H9 (cell line): ENCODE measurements around the gene ASTN2. TPM values are rescaled to one million over a fixed set of nuclear protein-coding genes. Genes with fewer than 3 reads are reported as not detected.

Experiments used
- DNase-seq: peaks from one replicate; pipeline ENCODE4 v3.0.0-alpha.2; 2017
- H2AFZ ChIP-seq: one replicate; pipeline ENCODE4 v1.6.1; 2013; ENCODE audit warnings: mild to moderate bottlenecking, low read length, control low read depth, moderate library complexity
- H2AK5ac ChIP-seq: 2 replicates; pipeline ENCODE4 v1.6.1; 2013; ENCODE audit warnings: low read length, control low read depth, mixed read lengths; ENCODE audit not compliant: insufficient read length
- H2BK120ac ChIP-seq: one replicate; pipeline ENCODE4 v1.6.1; 2013; ENCODE audit warnings: low read depth, mild to moderate bottlenecking, low read length, control low read depth, inconsistent platforms; ENCODE audit not compliant: poor library complexity, severe bottlenecking
- H2BK12ac ChIP-seq: 2 replicates; pipeline ENCODE4 v1.6.1; 2013; ENCODE audit warnings: low read length, control low read depth, mixed read lengths, low read depth; ENCODE audit not compliant: insufficient read length
- H2BK15ac ChIP-seq: 2 replicates; pipeline ENCODE4 v1.6.1; 2013; ENCODE audit warnings: low read depth, low read length, control low read depth
- H2BK20ac ChIP-seq: one replicate; pipeline ENCODE4 v1.6.1; 2013; ENCODE audit warnings: low read depth, mild to moderate bottlenecking, low read length, control low read depth, inconsistent platforms; ENCODE audit not compliant: poor library complexity, severe bottlenecking
- H2BK5ac ChIP-seq: 2 replicates; pipeline ENCODE4 v1.6.1; 2013; ENCODE audit warnings: low read length, control low read depth, mixed read lengths; ENCODE audit not compliant: insufficient read length
- H3K14ac ChIP-seq: 2 replicates; pipeline ENCODE4 v1.6.1; 2013; ENCODE audit warnings: low read length, control low read depth; ENCODE audit not compliant: insufficient read depth
- H3K18ac ChIP-seq: 2 replicates; pipeline ENCODE4 v1.6.1; 2013; ENCODE audit warnings: low read depth, mild to moderate bottlenecking, mixed read lengths, low read length, control low read depth; ENCODE audit not compliant: insufficient read length
- H3K23ac ChIP-seq: 2 replicates; pipeline ENCODE4 v1.6.1; 2013; ENCODE audit warnings: low read length, control low read depth, mixed read lengths, low read depth; ENCODE audit not compliant: insufficient read length
- H3K23me2 ChIP-seq: 2 replicates; pipeline ENCODE4 v1.6.1; 2013; ENCODE audit warnings: low read depth, mild to moderate bottlenecking, mixed read lengths, low read length, control low read depth; ENCODE audit not compliant: insufficient read length, poor library complexity, severe bottlenecking
- H3K27ac ChIP-seq: 2 replicates; pipeline ENCODE4 v1.5.1; 2013; ENCODE audit warnings: low read length, control low read depth, mixed read lengths, low read depth; ENCODE audit not compliant: insufficient read length
- H3K27me3 ChIP-seq: 2 replicates; pipeline ENCODE4 v1.6.1; 2013; ENCODE audit warnings: low read length, control low read depth, inconsistent platforms; ENCODE audit not compliant: insufficient read depth
- H3K4ac ChIP-seq: 2 replicates; pipeline ENCODE4 v1.6.1; 2013; ENCODE audit warnings: low read depth, mild to moderate bottlenecking, control low read depth, inconsistent platforms, low read length, moderate library complexity
- H3K4me1 ChIP-seq: 2 replicates; pipeline ENCODE4 v1.6.1; 2013; ENCODE audit warnings: low read length, control low read depth, inconsistent platforms; ENCODE audit not compliant: insufficient read depth
- H3K4me2 ChIP-seq: 2 replicates; pipeline ENCODE4 v1.6.1; 2013; ENCODE audit warnings: low read length, control low read depth, mixed read lengths; ENCODE audit not compliant: insufficient read length, insufficient read depth
- H3K56ac ChIP-seq: 2 replicates; pipeline ENCODE4 v1.6.1; 2013; ENCODE audit warnings: low read depth, mild to moderate bottlenecking, mixed read lengths, low read length, control low read depth; ENCODE audit not compliant: insufficient read length
- H3K79me1 ChIP-seq: 2 replicates; pipeline ENCODE4 v1.6.1; 2013; ENCODE audit warnings: low read depth, mild to moderate bottlenecking, moderate library complexity, low read length, control low read depth, inconsistent platforms; ENCODE audit not compliant: insufficient read depth, poor library complexity, severe bottlenecking
- H3K79me2 ChIP-seq: 2 replicates; pipeline ENCODE4 v1.6.1; 2013; ENCODE audit warnings: low read length, control low read depth, inconsistent platforms; ENCODE audit not compliant: insufficient read depth
- H3K9ac ChIP-seq: 2 replicates; pipeline ENCODE4 v1.6.1; 2013; ENCODE audit warnings: low read length, control low read depth, mixed read lengths; ENCODE audit not compliant: insufficient read length; ENCODE audit errors: extremely low read depth
- H3K9me3 ChIP-seq: one replicate; pipeline ENCODE4 v1.6.1; 2013; ENCODE audit warnings: low read depth, low read length, inconsistent platforms; ENCODE audit not compliant: control insufficient read depth
- H3T11ph ChIP-seq: one replicate; pipeline ENCODE4 v1.6.1; 2013; ENCODE audit warnings: mild to moderate bottlenecking, low read length, control low read depth, inconsistent platforms
- H4K20me1 ChIP-seq: one replicate; pipeline ENCODE4 v1.6.1; 2013; ENCODE audit not compliant: control insufficient read depth, insufficient read length, insufficient read depth
- H4K5ac ChIP-seq: 2 replicates; pipeline ENCODE4 v1.6.1; 2013; ENCODE audit warnings: low read depth, mild to moderate bottlenecking, mixed read lengths, low read length, control low read depth; ENCODE audit not compliant: insufficient read length
- H4K8ac ChIP-seq: replicated peaks from 2 replicates; pipeline ENCODE4 v1.6.1; 2013; ENCODE audit warnings: low read length, control low read depth, mixed read lengths, low read depth; ENCODE audit not compliant: insufficient read length
- H4K91ac ChIP-seq: 2 replicates; pipeline ENCODE4 v1.6.1; 2013; ENCODE audit warnings: low read depth, mild to moderate bottlenecking, moderate library complexity, mixed read lengths, low read length, control low read depth; ENCODE audit not compliant: insufficient read length
- H3K27ac Mint-ChIP-seq, 3 experiments: 2 replicates in 2 of 3; 3 replicates in 1 of 3; pipeline ENCODE4 v1.8.0; 2020 to 2021; ENCODE audit warnings: mixed read lengths in 3 of 3, mild to moderate bottlenecking in 1 of 3, moderate library complexity in 1 of 3
- H3K27me3 Mint-ChIP-seq: 2 replicates; pipeline ENCODE4 v1.8.0; 2021; ENCODE audit warnings: low read depth, mild to moderate bottlenecking, moderate library complexity, mixed read lengths
- H3K36me3 Mint-ChIP-seq, 3 experiments: 2 replicates in 2 of 3; 3 replicates in 1 of 3; pipeline ENCODE4 v1.8.0; 2020 to 2021; ENCODE audit warnings: low read depth in 3 of 3, mixed read lengths in 3 of 3; ENCODE audit not compliant: insufficient read depth in 1 of 3
- H3K4me1 Mint-ChIP-seq, 2 experiments: 2 replicates each; pipeline ENCODE4 v1.8.0; 2020; ENCODE audit warnings: mixed read lengths in 2 of 2
- H3K4me3 Mint-ChIP-seq, 2 experiments: 2 replicates in 1 of 2; 3 replicates in 1 of 2; pipeline ENCODE4 v1.8.0; 2020 to 2021; ENCODE audit warnings: mild to moderate bottlenecking in 2 of 2, mixed read lengths in 2 of 2, moderate library complexity in 1 of 2
- H3K9me3 Mint-ChIP-seq, 2 experiments: 2 replicates in 1 of 2; 3 replicates in 1 of 2; pipeline ENCODE4 v1.8.0; 2020; ENCODE audit warnings: mild to moderate bottlenecking in 2 of 2, mixed read lengths in 2 of 2, moderate library complexity in 1 of 2
- CTCF ChIP-seq: fragments of 200-600 bp; sonication (generic); conservative IDR thresholded peaks from 3 replicates; pipeline ENCODE4 v1.8.0; 2021; ENCODE audit warnings: antibody characterized with exemption, mild to moderate bottlenecking
- WGBS: extraction: QIAGEN DNeasy Blood & Tissue Kit; methylation state at CpG from one replicate; pipeline ENCODE4 v1.1.7; 2013; ENCODE audit warnings: missing lambda C conversion rate, low lambda C conversion rate, mixed read lengths; ENCODE audit not compliant: insufficient read length; ENCODE audit errors: extremely low coverage; 5-methylcytosine and 5-hydroxymethylcytosine counted together
- total RNA-seq: library from RNA; stranded (reverse); gene quantifications from 2 replicates; pipeline ENCODE4 v1.2.1, GENCODE V29; 2021

ASTN2 gene
- total RNA-seq, 1 experiment from 2014 or later: 9.7 TPM

- Mint-ChIP-seq H3K4me1 (peaks cover 8 to 11% of the 10 kb centered on the region in 2 experiments), H3K36me3 (no peaks in the 10 kb centered on the region), H3K27ac (no peak overlapping the region), H3K27me3 (no peaks in the 10 kb centered on the region), H3K9me3 (no peaks in the 10 kb centered on the region), H3K4me3 (no peak overlapping the region)
- no peak for DNase-seq
- H2AK5ac ChIP-seq: no peak overlapping the region
- no peak overlapping the region for H3K14ac ChIP-seq
- H3T11ph ChIP-seq: no peak overlapping the region
- no peak for TF ChIP-seq CTCF
- no peak overlapping the region for H4K91ac ChIP-seq
- H4K8ac ChIP-seq: no peak overlapping the region
- H4K20me1 ChIP-seq: no peaks in the 10 kb centered on the region
- H3K18ac ChIP-seq: no peak overlapping the region
- no peaks in the 10 kb centered on the region for H3K23me2 ChIP-seq
- no peaks in the 10 kb centered on the region for H3K27me3 ChIP-seq
- no peak overlapping the region for H3K9ac ChIP-seq
- no peaks in the 10 kb centered on the region for H3K9me3 ChIP-seq
- H3K4me1 ChIP-seq: no peaks in the 10 kb centered on the region; the same call in 1 of the 2 replicates
- WGBS: no CpG with 5 or more reads among the region's 4 CpGs
- H3K79me1 ChIP-seq: no peaks in the 10 kb centered on the region
- H2BK120ac ChIP-seq: no peak overlapping the region
- no peak overlapping the region for H3K23ac ChIP-seq
- no peak overlapping the region for H3K27ac ChIP-seq
- no peak overlapping the region for H3K4me2 ChIP-seq
- no peak overlapping the region for H2BK15ac ChIP-seq
- no peaks in the 10 kb centered on the region for H3K79me2 ChIP-seq
- H3K4ac ChIP-seq: no peak overlapping the region
- H2BK20ac ChIP-seq: no peak overlapping the region
- H4K5ac ChIP-seq: no peak overlapping the region
- H2BK12ac ChIP-seq: no peak overlapping the region
- H3K56ac ChIP-seq: no peak overlapping the region
- H2BK5ac ChIP-seq: no peak overlapping the region
- H2AFZ ChIP-seq: no peak overlapping the region
Measured at GRCh38 chr9:117014061-117014460, 400.8 kb downstream of the ASTN2 start.
